ENCODE data around the gene ANKHD1.

Gene ANKHD1

GRCh38 chr5:140371356-140372151 lies 30.1 kb upstream of the ANKHD1 start:
- DNase-seq, result no peak

GRCh38 chr5:140372971-140373487 lies 28.6 kb upstream of the ANKHD1 start:
- DNase-seq, result no peak

GRCh38 chr5:140381351-140381750 lies 20.3 kb upstream of the ANKHD1 start:
- DNase-seq, result no peak

- no peak for DNase-seq
Observed at GRCh38 chr5:140381972-140382371, 19.7 kb upstream of the ANKHD1 start.

- no peak for DNase-seq
Observed at GRCh38 chr5:140382866-140383265, 18.8 kb upstream of the ANKHD1 start.

GRCh38 chr5:140383300-140383699 lies 18.3 kb upstream of the ANKHD1 start:
- DNase-seq, result no peak

GRCh38 chr5:140388052-140388451 lies 13.6 kb upstream of the ANKHD1 start:
- DNase-seq, result no peak

- DNase-seq, result no peak
Observed at GRCh38 chr5:140391312-140391711, 10.3 kb upstream of the ANKHD1 start.

GRCh38 chr5:140391732-140392131 lies 9.9 kb upstream of the ANKHD1 start:
- no peak for DNase-seq

GRCh38 chr5:140393738-140394137 lies 7.9 kb upstream of the ANKHD1 start:
- DNase-seq, result no peak

- DNase-seq, result no peak
Observed at GRCh38 chr5:140398379-140398811, 3.2 kb upstream of the ANKHD1 start.

GRCh38 chr5:140399979-140400729 lies 1.5 kb upstream of the ANKHD1 start:
- DNase-seq, result no peak

GRCh38 chr5:140400730-140401361 lies 787 bp upstream of the ANKHD1 start:
- DNase-seq, result peak; percentile 81 to 95

- DNase-seq, result no peak
Observed at GRCh38 chr5:140402258-140403074, 833 bp downstream of the ANKHD1 start.

GRCh38 chr5:140403613-140404012 lies 2.0 kb downstream of the ANKHD1 start:
- no peak for DNase-seq

GRCh38 chr5:140408750-140409241 lies 7.2 kb downstream of the ANKHD1 start:
- DNase-seq, result no peak

GRCh38 chr5:140413230-140413629 lies 11.6 kb downstream of the ANKHD1 start:
- DNase-seq, result no peak

- DNase-seq, result no peak
Observed at GRCh38 chr5:140417235-140417634, 15.6 kb downstream of the ANKHD1 start.

- no peak for DNase-seq
Observed at GRCh38 chr5:140418862-140419520, 17.4 kb downstream of the ANKHD1 start.

- no peak for DNase-seq
Observed at GRCh38 chr5:140420226-140420570, 18.6 kb downstream of the ANKHD1 start.

GRCh38 chr5:140420665-140421361 lies 19.2 kb downstream of the ANKHD1 start:
- DNase-seq, result no peak
